Measurements from ENCODE around the gene ATG9B. TPM values are rescaled to one million over a fixed set of nuclear protein-coding genes. Genes with fewer than 3 reads are reported as not detected.
A peak's percentile ranks its signal among the peaks of the same experiment; 100 is the strongest.

The ATG9B gene
- polyA plus RNA-seq, 1 of the 3 experiments (the other 2 are of a cell fraction) = 0.67 TPM

GRCh38 chr7:151061213-151062110 is 37.2 kb upstream of the ATG9B start:
- H3K4me3 ChIP-seq (ENCODE audit: low read depth in 2 of 2, low read length in 1 of 2) = peak overlapping the region; percentile 66 to 99
- H3K4me2 ChIP-seq = peak overlapping the region; percentile 85
- no peaks in the 10 kb centered on the region for H3K27me3 ChIP-seq (ENCODE audit: insufficient read depth)
- H4K20me1 ChIP-seq (ENCODE audit: insufficient read depth) = peaks cover 40% of the 10 kb centered on the region
- TF ChIP-seq PBX3 (IDR thresholded peaks at IDR 0.05) (no peak), RCOR1 (IDR thresholded peaks at IDR 0.05; ENCODE audit: low read length) (no peak), SMC3 (IDR thresholded peaks at IDR 0.05; ENCODE audit: low read depth, low read length) (no peak), USF2 (IDR thresholded peaks at IDR 0.05; ENCODE audit: borderline replicate concordance, low read depth, low read length) (no peak), FOXM1 (IDR thresholded peaks at IDR 0.05; ENCODE audit: low read depth) (no peak), EZH2phosphoT487 (IDR thresholded peaks at IDR 0.05; ENCODE audit: borderline replicate concordance, low read depth) (no peak), SIN3A (IDR thresholded peaks at IDR 0.05; ENCODE audit: borderline replicate concordance, low read depth, low read length) (no peak), YY1 (IDR thresholded peaks at IDR 0.05; ENCODE audit: low read depth) (no peak), ELF1 (IDR thresholded peaks at IDR 0.05) (no peak), MXI1 (IDR thresholded peaks at IDR 0.05; ENCODE audit: low read depth, low read length) (no peak), GABPA (IDR thresholded peaks at IDR 0.05; ENCODE audit: low read depth) (no peak), NFIC (IDR thresholded peaks at IDR 0.05; ENCODE audit: borderline replicate concordance) (no peak), FOXJ3 (CRISPR knock-in tag; IDR thresholded peaks at IDR 0.05) (no peak), RAD21 (IDR thresholded peaks at IDR 0.05; ENCODE audit: low read length) (no peak), CHD2 (IDR thresholded peaks at IDR 0.05; ENCODE audit: low read length, partially characterized antibody) (no peak), GATA2 (CRISPR knock-in tag; IDR thresholded peaks at IDR 0.05) (no peak)
- peaks cover 24 to 36% of the 10 kb centered on the region in 2 experiments for H3K36me3 ChIP-seq (replicated peaks in 1 of 2; ENCODE audit: control insufficient read depth in 1 of 2, insufficient read depth in 2 of 2, low read length in 1 of 2)
- peak overlapping the region; percentile 95 to 99; a peak in 3 of 4 replicates for H3K27ac ChIP-seq (ENCODE audit: low read depth in 2 of 2, low read length in 1 of 2)
- 71% methylated on average over 32 of the region's 33 CpGs for WGBS (ENCODE audit: low lambda C conversion rate)
- POLR2A ChIA-PET = interaction anchor here (1.2 to 1.5 kb wide), 3 partner anchors 19 to 52 kb away, joined by 5 to 7 read pairs (median 5); partner anchors contain the start of genes ABCB8 and FASTK
- no peaks in the 10 kb centered on the region for H3F3A ChIP-seq (replicated peaks; ENCODE audit: insufficient read depth)
- no peak for DNase-seq
- CTCF ChIA-PET = interaction anchor here (1.0 to 12.2 kb wide), 14 partner anchors 11 to 182 kb away, joined by 3 to 126 read pairs (median 6); partner anchors contain the start of genes FASTK and TMUB1
- H3K9ac ChIP-seq = peak overlapping the region; percentile 84; the same call in 1 of the 2 replicates
- H3K9me3 ChIP-seq = no peaks in the 10 kb centered on the region
- no peaks in the 10 kb centered on the region for H3K9me2 ChIP-seq
- H3K4me1 ChIP-seq (ENCODE audit: control insufficient read depth in 1 of 2, insufficient read depth in 2 of 2, low read depth in 1 of 2, low read length in 1 of 2) = peaks cover 28 to 41% of the 10 kb centered on the region in 2 experiments
- H2AFZ ChIP-seq (ENCODE audit: low read depth) = no peak overlapping the region
- H3K79me2 ChIP-seq (ENCODE audit: insufficient read depth) = peaks cover 73% of the 10 kb centered on the region
